ENCODE results near the gene NPEPL1. TPM values are rescaled to one million over a fixed set of nuclear protein-coding genes. Genes with fewer than 3 reads are reported as not detected.

Gene NPEPL1
- total RNA-seq, 1 donor from 2014 or later, result 43.2 TPM

DNA sequence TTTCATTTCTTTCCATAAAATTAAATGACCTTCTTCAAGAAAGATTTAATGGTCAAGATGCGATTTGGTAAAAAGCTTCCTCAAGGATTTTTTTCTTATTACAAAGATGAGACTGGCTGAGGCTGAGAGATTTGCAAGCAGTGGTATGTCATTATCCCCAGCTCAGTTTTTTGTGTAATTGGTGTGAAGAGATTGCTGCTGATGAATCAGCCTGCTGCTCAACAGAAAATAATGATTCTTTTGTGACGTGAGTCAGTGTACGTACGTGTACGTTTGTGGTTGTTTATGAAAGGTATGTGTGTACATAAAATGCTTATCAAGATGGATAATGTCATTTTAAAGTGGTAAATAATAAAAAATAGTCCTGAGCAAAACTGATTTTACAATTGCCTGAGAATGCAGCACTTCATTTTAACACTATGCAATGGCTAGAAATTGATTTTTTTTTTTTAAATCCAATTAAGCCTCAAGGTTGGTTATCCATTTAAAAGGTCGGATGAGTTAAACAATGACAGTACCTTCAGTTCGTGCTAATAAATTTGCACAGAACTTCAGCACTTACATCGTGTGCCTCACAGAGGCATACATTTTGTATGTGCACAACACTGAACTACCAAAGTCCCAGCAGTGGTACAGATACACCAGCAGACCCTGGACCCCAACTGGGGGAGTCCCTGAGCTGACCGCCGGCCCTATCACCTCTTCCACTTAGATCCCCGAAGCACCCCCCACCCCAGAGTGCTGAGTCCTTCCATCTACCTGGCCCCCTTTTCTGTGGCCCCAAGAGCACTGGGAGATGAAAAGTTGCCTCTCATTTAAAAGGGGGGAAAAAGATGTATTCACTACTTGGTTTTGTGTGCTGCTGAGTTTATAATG, 9.7 kb upstream of the NPEPL1 start:
- peaks cover 5% of the 10 kb centered on the region for H3K36me3 Mint-ChIP-seq (ENCODE audit: unreplicated experiment)
- H3K9me3 Mint-ChIP-seq (ENCODE audit: unreplicated experiment), result peaks cover 1% of the 10 kb centered on the region
- TF ChIP-seq, protein P1, sequence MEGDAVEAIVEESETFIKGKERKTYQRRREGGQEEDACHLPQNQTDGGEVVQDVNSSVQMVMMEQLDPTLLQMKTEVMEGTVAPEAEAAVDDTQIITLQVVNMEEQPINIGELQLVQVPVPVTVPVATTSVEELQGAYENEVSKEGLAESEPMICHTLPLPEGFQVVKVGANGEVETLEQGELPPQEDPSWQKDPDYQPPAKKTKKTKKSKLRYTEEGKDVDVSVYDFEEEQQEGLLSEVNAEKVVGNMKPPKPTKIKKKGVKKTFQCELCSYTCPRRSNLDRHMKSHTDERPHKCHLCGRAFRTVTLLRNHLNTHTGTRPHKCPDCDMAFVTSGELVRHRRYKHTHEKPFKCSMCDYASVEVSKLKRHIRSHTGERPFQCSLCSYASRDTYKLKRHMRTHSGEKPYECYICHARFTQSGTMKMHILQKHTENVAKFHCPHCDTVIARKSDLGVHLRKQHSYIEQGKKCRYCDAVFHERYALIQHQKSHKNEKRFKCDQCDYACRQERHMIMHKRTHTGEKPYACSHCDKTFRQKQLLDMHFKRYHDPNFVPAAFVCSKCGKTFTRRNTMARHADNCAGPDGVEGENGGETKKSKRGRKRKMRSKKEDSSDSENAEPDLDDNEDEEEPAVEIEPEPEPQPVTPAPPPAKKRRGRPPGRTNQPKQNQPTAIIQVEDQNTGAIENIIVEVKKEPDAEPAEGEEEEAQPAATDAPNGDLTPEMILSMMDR (IDR thresholded peaks at IDR 0.05; ENCODE audit: partially characterized antibody, unreplicated experiment), result no peak
- no peak overlapping the region for H3K27ac Mint-ChIP-seq (ENCODE audit: unreplicated experiment)
- no peaks in the 10 kb centered on the region for H3K4me1 Mint-ChIP-seq (ENCODE audit: low read depth, unreplicated experiment)
- peaks cover 7% of the 10 kb centered on the region for H3K27me3 Mint-ChIP-seq (ENCODE audit: unreplicated experiment)
- DNase-seq, result no peak
- no peak overlapping the region for H3K4me3 Mint-ChIP-seq (ENCODE audit: unreplicated experiment)

DNA sequence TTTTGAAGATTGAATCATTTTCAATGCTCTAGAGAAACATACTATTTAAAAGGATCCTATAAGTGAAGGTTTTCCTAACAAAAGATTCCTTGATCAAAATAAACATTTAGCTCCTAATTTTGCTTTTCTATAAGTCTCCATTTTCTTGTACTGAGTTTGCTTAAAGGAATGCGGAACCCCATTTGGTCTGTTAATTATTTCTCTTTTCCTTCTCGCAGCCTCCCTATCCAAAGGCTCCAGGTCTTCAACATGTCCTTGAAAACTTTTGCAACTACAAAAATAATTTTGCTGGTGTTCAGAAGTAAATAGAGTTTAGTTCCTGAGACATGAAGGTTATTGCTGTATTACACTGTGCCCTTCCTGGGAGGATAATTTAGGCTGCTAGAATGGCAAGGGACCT, 8.3 kb upstream of the NPEPL1 start:
- H3K27me3 Mint-ChIP-seq (ENCODE audit: unreplicated experiment), result peaks cover 10% of the 10 kb centered on the region
- peaks cover 4% of the 10 kb centered on the region for H3K9me3 Mint-ChIP-seq (ENCODE audit: unreplicated experiment)
- H3K36me3 Mint-ChIP-seq (ENCODE audit: unreplicated experiment), result peaks cover 5% of the 10 kb centered on the region
- H3K27ac Mint-ChIP-seq (ENCODE audit: unreplicated experiment), result no peak overlapping the region
- peaks cover 10% of the 10 kb centered on the region for H3K4me1 Mint-ChIP-seq (ENCODE audit: low read depth, unreplicated experiment)
- no peak for DNase-seq
- TF ChIP-seq, protein P1 (IDR thresholded peaks at IDR 0.05; ENCODE audit: partially characterized antibody, unreplicated experiment), result no peak
- no peak overlapping the region for H3K4me3 Mint-ChIP-seq (ENCODE audit: unreplicated experiment)

DNA sequence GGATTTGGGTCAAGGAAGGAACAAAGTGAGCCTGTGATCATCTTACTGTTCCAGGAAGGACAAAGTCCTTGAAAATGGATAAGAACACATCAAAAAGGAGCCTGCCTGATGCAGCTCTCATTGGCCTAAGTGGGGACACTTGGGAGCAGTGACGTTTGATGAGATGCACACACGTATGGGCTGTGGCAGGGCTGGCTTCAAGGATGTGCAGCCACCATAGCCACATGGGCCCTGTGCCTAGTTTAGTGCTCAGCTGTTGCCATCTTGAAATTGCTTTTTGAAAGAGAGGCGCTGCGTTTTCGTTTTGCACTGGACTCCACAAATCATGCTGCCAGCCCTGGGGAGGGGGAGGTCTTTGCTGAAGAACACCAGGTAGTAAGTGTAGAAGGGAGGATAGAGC, 6.6 kb upstream of the NPEPL1 start:
- no peak overlapping the region for H3K27ac Mint-ChIP-seq (ENCODE audit: unreplicated experiment)
- no peak for DNase-seq
- peaks cover 12% of the 10 kb centered on the region for H3K27me3 Mint-ChIP-seq (ENCODE audit: unreplicated experiment)
- TF ChIP-seq, protein P1 (IDR thresholded peaks at IDR 0.05; ENCODE audit: partially characterized antibody, unreplicated experiment), result no peak
- H3K4me1 Mint-ChIP-seq (ENCODE audit: low read depth, unreplicated experiment), result peaks cover 16% of the 10 kb centered on the region
- peaks cover 4% of the 10 kb centered on the region for H3K9me3 Mint-ChIP-seq (ENCODE audit: unreplicated experiment)
- H3K36me3 Mint-ChIP-seq (ENCODE audit: unreplicated experiment), result peaks cover 5% of the 10 kb centered on the region
- no peak overlapping the region for H3K4me3 Mint-ChIP-seq (ENCODE audit: unreplicated experiment)

DNA sequence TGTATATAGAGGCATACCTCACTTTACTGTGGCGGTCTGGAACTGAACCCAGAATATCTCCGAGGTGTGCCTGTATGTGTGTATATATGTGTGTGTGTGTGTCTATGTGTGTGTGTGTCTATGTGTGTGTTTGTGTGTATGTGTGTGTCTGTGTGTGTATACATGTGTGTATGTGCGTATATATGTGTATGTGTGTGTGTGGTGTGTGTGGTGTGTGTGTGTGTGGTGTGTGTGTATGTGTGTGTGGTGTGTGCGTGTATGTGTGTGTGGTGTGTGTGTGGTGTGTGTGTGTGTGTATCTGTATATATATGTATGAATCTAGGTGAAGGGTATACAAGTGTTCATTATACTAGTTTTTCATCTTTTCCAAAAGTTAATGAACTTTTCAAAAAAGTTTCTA, 4.2 kb upstream of the NPEPL1 start:
- TF ChIP-seq, protein P1 (IDR thresholded peaks at IDR 0.05; ENCODE audit: partially characterized antibody, unreplicated experiment), result no peak
- no peak for DNase-seq
- peaks cover 20% of the 10 kb centered on the region for H3K4me1 Mint-ChIP-seq (ENCODE audit: low read depth, unreplicated experiment)
- peak overlapping the region; percentile 33 for H3K27ac Mint-ChIP-seq (ENCODE audit: unreplicated experiment)
- H3K36me3 Mint-ChIP-seq (ENCODE audit: unreplicated experiment), result peaks cover 5% of the 10 kb centered on the region
- peaks cover 16% of the 10 kb centered on the region for H3K27me3 Mint-ChIP-seq (ENCODE audit: unreplicated experiment)
- peak overlapping the region; percentile 72 for H3K4me3 Mint-ChIP-seq (ENCODE audit: unreplicated experiment)
- peaks cover 8% of the 10 kb centered on the region for H3K9me3 Mint-ChIP-seq (ENCODE audit: unreplicated experiment)

DNA sequence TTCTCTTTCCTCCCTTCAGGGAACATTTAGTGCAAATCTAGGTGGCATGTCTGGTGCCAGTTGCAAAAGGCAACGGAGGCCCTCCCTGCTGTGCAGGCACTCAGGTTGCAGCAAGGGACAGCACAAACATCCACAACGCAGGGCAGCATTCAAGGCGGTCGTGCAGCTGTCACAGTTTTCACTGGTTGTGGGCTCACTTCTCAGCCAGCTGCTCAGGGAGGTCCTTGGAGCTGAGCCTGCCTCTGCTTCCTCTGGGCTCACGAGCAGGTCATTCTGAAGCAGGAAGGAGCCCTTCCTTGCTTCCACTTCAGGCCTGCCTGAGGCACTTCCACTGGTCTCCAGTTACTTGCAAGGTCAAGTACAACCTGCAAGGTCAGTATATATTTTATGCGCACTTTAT, 3.8 kb upstream of the NPEPL1 start:
- Mint-ChIP-seq H3K4me1 (ENCODE audit: low read depth, unreplicated experiment) (peaks cover 20% of the 10 kb centered on the region), H3K27me3 (ENCODE audit: unreplicated experiment) (peaks cover 16% of the 10 kb centered on the region), H3K9me3 (ENCODE audit: unreplicated experiment) (peaks cover 9% of the 10 kb centered on the region), H3K27ac (ENCODE audit: unreplicated experiment) (no peak overlapping the region), H3K4me3 (ENCODE audit: unreplicated experiment) (no peak overlapping the region), H3K36me3 (ENCODE audit: unreplicated experiment) (peaks cover 5% of the 10 kb centered on the region)
- TF ChIP-seq, protein P1 (IDR thresholded peaks at IDR 0.05; ENCODE audit: partially characterized antibody, unreplicated experiment), result no peak
- DNase-seq, result no peak
